GM12878 (cell line): Measurements from ENCODE around the gene RBPJL. TPM values are rescaled to one million over a fixed set of nuclear protein-coding genes. Genes with fewer than 3 reads are reported as not detected.
A peak's percentile ranks its signal among the peaks of the same experiment; 100 is the strongest.

ENCODE experiments used
- ATAC-seq: fragments of 200-7000 bp; cut with Tn5 transposase; 3 replicates; pipeline ENCODE4 v1.9.1; 2020; ENCODE audit warnings: mild to moderate bottlenecking, moderate library complexity
- BruUV-seq: library from RNA; stranded (reverse); fragments of 400-500 nt; replicated peaks from 2 replicates; lab custom pipeline; 2021; lab: Mats Ljungman, UMichigan
- CTCF ChIA-PET: fragments of 300-600 bp; sonication (Branson Sonifier 250); formaldehyde crosslinking; extraction: SDS; loops from one replicate; lab custom pipeline; 2021; ENCODE audit warnings: inconsistent platforms; lab: Yijun Ruan, JAX
- POLR2A ChIA-PET: fragments of 350-600 bp; formaldehyde crosslinking; extraction: SDS; loops from one replicate; lab custom pipeline; 2021; ENCODE audit warnings: inconsistent platforms; lab: Charles Lee
- RAD21 ChIA-PET: fragments of 300-600 bp; sonication (Branson Sonifier 250); formaldehyde crosslinking; loops from one replicate; lab custom pipeline; 2023; ENCODE audit warnings: antibody characterized with exemption; ENCODE audit not compliant: unreplicated experiment; lab: Charles Lee
- SMC1A ChIA-PET: fragments of 300-600 bp; sonication (Branson Sonifier 250); formaldehyde crosslinking; loops from one replicate; lab custom pipeline; 2023; ENCODE audit not compliant: unreplicated experiment, uncharacterized antibody; lab: Charles Lee
- DNase-seq: peaks from one replicate; pipeline ENCODE4 v3.0.0-alpha.2; 2011; ENCODE audit warnings: low read depth, low spot score
- FAIRE-seq: peaks from 3 replicates; lab custom pipeline; 2011; peaks lifted over from hg19 to GRCh38; lab: Jason Lieb, UNC
- H2AFZ ChIP-seq: 2 replicates; pipeline ENCODE4 v1.6.0; 2011; ENCODE audit warnings: low read depth, low read length, control low read depth; ENCODE audit not compliant: control insufficient read depth
- H3K27ac ChIP-seq: 2 replicates; pipeline ENCODE4 v1.5.1; 2011; ENCODE audit warnings: control low read depth; ENCODE audit not compliant: control insufficient read depth, insufficient read depth
- H3K27me3 ChIP-seq, 2 experiments: replicated peaks in 1 of 2; 2 replicates each; pipeline versions ENCODE4 v1.6.0 to v1.6.1; 2011; ENCODE audit warnings: low read length in 1 of 2; ENCODE audit not compliant: control insufficient read depth in 2 of 2, insufficient read depth in 2 of 2
- H3K36me3 ChIP-seq, 2 experiments: 2 replicates each; pipeline ENCODE4 v1.5.1; 2011; ENCODE audit warnings: low read length in 1 of 2; ENCODE audit not compliant: control insufficient read depth in 2 of 2, insufficient read depth in 2 of 2
- H3K4me1 ChIP-seq: 2 replicates; pipeline ENCODE4 v1.6.1; 2011; ENCODE audit warnings: mild to moderate bottlenecking, low read length, moderate library complexity, mixed read lengths; ENCODE audit not compliant: control insufficient read depth, insufficient read depth
- H3K4me2 ChIP-seq: 2 replicates; pipeline ENCODE4 v1.6.0; 2011; ENCODE audit warnings: control low read depth; ENCODE audit not compliant: control insufficient read depth, insufficient read depth
- H3K4me3 ChIP-seq: fragments of 200-600 bp; sonication (generic); 2 replicates; pipeline ENCODE4 v1.5.1; 2016
- H3K79me2 ChIP-seq: 2 replicates; pipeline ENCODE4 v1.6.0; 2011; ENCODE audit warnings: low read length; ENCODE audit not compliant: control insufficient read depth, insufficient read depth
- H3K9ac ChIP-seq: 2 replicates; pipeline ENCODE4 v1.8.0; 2011; ENCODE audit warnings: low read length, control low read depth, mixed read lengths; ENCODE audit not compliant: control insufficient read depth, insufficient read depth
- H3K9me3 ChIP-seq: replicated peaks from 3 replicates; pipeline ENCODE4 v1.5.1; 2011; ENCODE audit warnings: mild to moderate bottlenecking, low read length; ENCODE audit not compliant: control insufficient read depth, insufficient read depth
- H4K20me1 ChIP-seq: 2 replicates; pipeline ENCODE4 v1.6.0; 2011; ENCODE audit not compliant: control insufficient read depth, insufficient read depth
- ATF7 ChIP-seq: fragments of 450-650 bp; IDR thresholded peaks from 2 replicates; pipeline ENCODE4 v1.6.1; 2016; ENCODE audit warnings: low read depth, mild to moderate bottlenecking
- BACH1 ChIP-seq: fragments of 450-650 bp; IDR thresholded peaks from 2 replicates; pipeline ENCODE4 v1.6.1; 2017; ENCODE audit warnings: mild to moderate bottlenecking, borderline replicate concordance
- CHD4 ChIP-seq: fragments of 200-600 bp; sonication (generic); IDR thresholded peaks from 2 replicates; pipeline ENCODE4 v1.6.1; 2016; ENCODE audit warnings: mild to moderate bottlenecking
- ETV6 ChIP-seq, 2 experiments: fragments of 450-650 bp in 1 of 2; IDR thresholded peaks in 1 of 2; conservative IDR thresholded peaks in 1 of 2; 2 replicates each; pipeline ENCODE4 v1.6.1; 2014; ENCODE audit warnings: antibody characterized with exemption in 1 of 2, borderline replicate concordance in 1 of 2, low read depth in 1 of 2, mild to moderate bottlenecking in 1 of 2, moderate library complexity in 1 of 2
- FOXM1 ChIP-seq: IDR thresholded peaks from 2 replicates; pipeline ENCODE4 v1.6.1; 2012; ENCODE audit warnings: low read depth, mild to moderate bottlenecking, inconsistent platforms, low read length, moderate library complexity
- HCFC1 ChIP-seq: fragments of 150-350 bp; IDR thresholded peaks from 2 replicates; pipeline ENCODE4 v1.6.1; 2014; ENCODE audit warnings: low read length
- KLF5 ChIP-seq: fragments of 450-650 bp; IDR thresholded peaks from 2 replicates; pipeline ENCODE4 v1.6.1; 2014; ENCODE audit warnings: mild to moderate bottlenecking; ENCODE audit not compliant: partially characterized antibody
- LARP7 ChIP-seq: fragments of 450-650 bp; IDR thresholded peaks from 2 replicates; pipeline ENCODE4 v1.6.1; 2017; ENCODE audit warnings: mild to moderate bottlenecking
- MTA2 ChIP-seq: fragments of 450-650 bp; IDR thresholded peaks from 2 replicates; pipeline ENCODE4 v1.6.1; 2016; ENCODE audit warnings: low read depth, mild to moderate bottlenecking, moderate library complexity
- MYB ChIP-seq: fragments of 150-350 bp; IDR thresholded peaks from 2 replicates; pipeline ENCODE4 v1.6.1; 2014; ENCODE audit warnings: mild to moderate bottlenecking, low read depth, low read length, borderline replicate concordance
- MYC ChIP-seq: IDR thresholded peaks from 2 replicates; pipeline ENCODE4 v1.6.1; 2011; ENCODE audit warnings: mild to moderate bottlenecking, low read length, moderate library complexity, inconsistent platforms; ENCODE audit not compliant: insufficient read depth, insufficient replicate concordance, insufficient read length, severe bottlenecking
- NRF1 ChIP-seq: conservative IDR thresholded peaks from 2 replicates; pipeline ENCODE4 v1.6.1; 2011; ENCODE audit warnings: mild to moderate bottlenecking, low read depth, low read length, improper control_type of control experiment
- PAX5 ChIP-seq: IDR thresholded peaks from 2 replicates; pipeline ENCODE4 v1.6.1; 2011; ENCODE audit warnings: low read depth, low read length, borderline replicate concordance
- STAT1 ChIP-seq: fragments of 450-650 bp; conservative IDR thresholded peaks from 2 replicates; pipeline ENCODE4 v1.6.1; 2014; ENCODE audit warnings: antibody characterized with exemption, mild to moderate bottlenecking
- ZNF384 ChIP-seq: IDR thresholded peaks from 2 replicates; pipeline ENCODE4 v1.6.1; 2012; ENCODE audit warnings: low read depth, mild to moderate bottlenecking, low read length, improper control_type of control experiment, borderline replicate concordance
- WGBS: methylation state at CpG from one replicate; pipeline ENCODE4 v1.1.6; 2016; ENCODE audit warnings: low lambda C conversion rate; ENCODE audit not compliant: insufficient replicate concordance, insufficient coverage; ENCODE audit errors: missing lambda C conversion rate; 5-methylcytosine and 5-hydroxymethylcytosine counted together
- in situ Hi-C: fragments of 300-500 bp; cut with MboI; formaldehyde crosslinking; loops from 9 replicates; pipeline ENCODE4 v1.14.3; 2018; ENCODE audit warnings: mixed read lengths
- intact Hi-C: fragments of 100-400 bp; cut with micrococcal nuclease; formaldehyde crosslinking; loops from one replicate; pipeline ENCODE4 v1.14.2; 2022; ENCODE audit not compliant: unreplicated experiment
- polyA plus RNA-seq, 11 experiments: library from polyadenylated mRNA; depleted of rRNA in 4 of 11; unstranded in 6 of 11; stranded (reverse) in 5 of 11; fragments of >200 nt; fragmentation: Nextera tagmentation in 4 of 11; fragmentation: Illumina TruSeq in 1 of 11; extraction: Ambion mirVana in 4 of 11; extraction: Trizol in 1 of 11; gene quantifications; 1 replicate in 1 of 11; 2 replicates in 10 of 11; pipeline versions ENCODE4 v1.2.1 to v1.2.3, GENCODE V29; 2011 to 2016; ENCODE audit warnings: inconsistent platforms in 2 of 11, missing spikeins in 2 of 11, low read depth in 1 of 11
- total RNA-seq, 4 experiments: library from RNA; depleted of rRNA in 3 of 4; stranded (reverse); fragments of >200 nt in 3 of 4; fragmentation: Illumina TruSeq in 1 of 4; extraction: Trizol in 1 of 4; gene quantifications; 2 replicates each; pipeline versions ENCODE4 v1.2.1 to v1.2.3, GENCODE V29; 2013 to 2021
- TF ChIP-seq, protein P1 (sequence below): fragments of 450-650 bp; IDR thresholded peaks from 2 replicates; pipeline ENCODE4 v1.6.1; 2016; ENCODE audit warnings: mild to moderate bottlenecking
- TF ChIP-seq, protein P2 (sequence below): fragments of 450-650 bp; IDR thresholded peaks from 2 replicates; pipeline ENCODE4 v1.6.1; 2016; ENCODE audit warnings: mild to moderate bottlenecking
- TF ChIP-seq, protein P3 (sequence below): IDR thresholded peaks from 2 replicates; pipeline ENCODE4 v1.6.1; 2012; ENCODE audit warnings: low read depth, low read length, improper control_type of control experiment

RBPJL gene
- total and polyA plus RNA-seq, 10 of the 15 experiments (the other 5 are each of a cell fraction or from before 2014, with no cell fraction given): 0.18 TPM; not detected in 9

DNA sequence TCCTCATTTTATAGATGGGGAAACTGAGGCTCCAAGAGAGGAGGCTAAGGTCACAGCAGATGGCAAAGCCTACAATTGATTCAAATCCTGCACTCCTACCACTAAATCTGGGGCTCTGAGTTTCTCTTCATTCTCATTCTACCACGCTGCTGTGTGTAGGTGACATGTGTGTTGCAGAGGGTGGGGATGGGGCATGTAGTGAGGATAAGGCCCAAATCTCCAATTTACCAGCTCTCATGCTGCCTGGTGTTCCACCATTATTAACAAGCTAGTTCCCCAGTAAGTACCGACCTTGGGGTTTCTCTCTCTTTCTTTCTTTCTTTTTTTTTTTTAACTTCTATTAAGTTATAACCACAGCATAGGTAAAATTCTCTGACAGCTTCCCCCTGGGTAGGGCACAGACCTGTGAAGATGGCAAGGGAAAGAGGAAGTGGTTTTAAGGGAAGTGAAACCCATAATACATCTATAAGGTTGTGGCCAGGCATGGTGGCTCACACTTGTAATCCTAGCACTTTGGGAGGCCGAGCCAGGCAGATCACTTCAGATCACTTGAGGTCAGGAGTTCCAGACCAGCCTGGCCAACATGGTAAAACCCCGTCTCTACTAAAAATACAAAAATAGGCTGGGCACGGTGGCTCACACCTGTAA lies 14.4 kb downstream of the RBPJL start:
- ChIA-PET POLR2A (no interaction called here), RAD21 (interaction anchor here (0.6 to 4.9 kb wide), 8 partner anchors 40 to 451 kb away, joined by 3 to 36 read pairs (median 7); partner anchors contain the start of gene SYS1), CTCF (interaction anchor here (0.6 to 11.2 kb wide), 21 partner anchors 9 to 450 kb away, joined by 3 to 121 read pairs (median 5); partner anchors contain the start of genes SDC4 and SYS1), SMC1A (interaction anchor here (0.5 to 7.2 kb wide), 14 partner anchors 9 to 917 kb away, joined by 3 to 82 read pairs (median 4); partner anchors contain the start of gene SYS1)
- peak; percentile 89 for ATAC-seq
- no peak overlapping the region for H3K4me3 ChIP-seq
- in situ Hi-C loops: loop anchor here (5.0 kb wide), 1 partner anchor 451 kb away; no protein-coding TSS in a partner anchor
- no peak overlapping the region for H3K4me2 ChIP-seq
- intact Hi-C loops: loop anchor here (5.0 kb wide), 1 partner anchor 131 kb away; no protein-coding TSS in a partner anchor
- H3K27ac ChIP-seq: no peak overlapping the region
- no peaks in the 10 kb centered on the region for H3K79me2 ChIP-seq
- no peaks in the 10 kb centered on the region; the same call in 2 of the 3 replicates for H3K9me3 ChIP-seq
- H3K9ac ChIP-seq: no peak overlapping the region
- H2AFZ ChIP-seq: no peak overlapping the region
- 14% methylated on average over 5 of the region's 5 CpGs for WGBS
- H3K4me1 ChIP-seq: peaks cover 19% of the 10 kb centered on the region
- H3K27me3 ChIP-seq: peaks cover 4% of the 10 kb centered on the region in 2 experiments; a peak in 3 of 4 replicates
- peak; percentile 18 for FAIRE-seq
- DNase-seq: peak; percentile 57
- H3K36me3 ChIP-seq: no peaks in the 10 kb centered on the region
- no peaks in the 10 kb centered on the region for H4K20me1 ChIP-seq
- no TSS peak for BruUV-seq
- TF ChIP-seq, protein P1, sequence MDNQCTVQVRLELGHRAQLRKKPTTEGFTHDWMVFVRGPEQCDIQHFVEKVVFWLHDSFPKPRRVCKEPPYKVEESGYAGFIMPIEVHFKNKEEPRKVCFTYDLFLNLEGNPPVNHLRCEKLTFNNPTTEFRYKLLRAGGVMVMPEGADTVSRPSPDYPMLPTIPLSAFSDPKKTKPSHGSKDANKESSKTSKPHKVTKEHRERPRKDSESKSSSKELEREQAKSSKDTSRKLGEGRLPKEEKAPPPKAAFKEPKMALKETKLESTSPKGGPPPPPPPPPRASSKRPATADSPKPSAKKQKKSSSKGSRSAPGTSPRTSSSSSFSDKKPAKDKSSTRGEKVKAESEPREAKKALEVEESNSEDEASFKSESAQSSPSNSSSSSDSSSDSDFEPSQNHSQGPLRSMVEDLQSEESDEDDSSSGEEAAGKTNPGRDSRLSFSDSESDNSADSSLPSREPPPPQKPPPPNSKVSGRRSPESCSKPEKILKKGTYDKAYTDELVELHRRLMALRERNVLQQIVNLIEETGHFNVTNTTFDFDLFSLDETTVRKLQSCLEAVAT: peak; percentile 68; the same call in 1 of the 2 replicates
- peak; percentile 62; the same call in 1 of the 2 replicates for TF ChIP-seq ZNF384
- TF ChIP-seq KLF5: no peak
- no peak for TF ChIP-seq MTA2
- no peak for TF ChIP-seq PAX5
- TF ChIP-seq BACH1: no peak
- TF ChIP-seq, protein P2, sequence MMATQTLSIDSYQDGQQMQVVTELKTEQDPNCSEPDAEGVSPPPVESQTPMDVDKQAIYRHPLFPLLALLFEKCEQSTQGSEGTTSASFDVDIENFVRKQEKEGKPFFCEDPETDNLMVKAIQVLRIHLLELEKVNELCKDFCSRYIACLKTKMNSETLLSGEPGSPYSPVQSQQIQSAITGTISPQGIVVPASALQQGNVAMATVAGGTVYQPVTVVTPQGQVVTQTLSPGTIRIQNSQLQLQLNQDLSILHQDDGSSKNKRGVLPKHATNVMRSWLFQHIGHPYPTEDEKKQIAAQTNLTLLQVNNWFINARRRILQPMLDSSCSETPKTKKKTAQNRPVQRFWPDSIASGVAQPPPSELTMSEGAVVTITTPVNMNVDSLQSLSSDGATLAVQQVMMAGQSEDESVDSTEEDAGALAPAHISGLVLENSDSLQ: no peak
- no peak for TF ChIP-seq STAT1
- TF ChIP-seq, protein P3, sequence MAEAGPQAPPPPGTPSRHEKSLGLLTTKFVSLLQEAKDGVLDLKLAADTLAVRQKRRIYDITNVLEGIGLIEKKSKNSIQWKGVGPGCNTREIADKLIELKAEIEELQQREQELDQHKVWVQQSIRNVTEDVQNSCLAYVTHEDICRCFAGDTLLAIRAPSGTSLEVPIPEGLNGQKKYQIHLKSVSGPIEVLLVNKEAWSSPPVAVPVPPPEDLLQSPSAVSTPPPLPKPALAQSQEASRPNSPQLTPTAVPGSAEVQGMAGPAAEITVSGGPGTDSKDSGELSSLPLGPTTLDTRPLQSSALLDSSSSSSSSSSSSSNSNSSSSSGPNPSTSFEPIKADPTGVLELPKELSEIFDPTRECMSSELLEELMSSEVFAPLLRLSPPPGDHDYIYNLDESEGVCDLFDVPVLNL: no peak
- no peak for TF ChIP-seq FOXM1
- no peak for TF ChIP-seq CHD4
- no peak for TF ChIP-seq MYB
- TF ChIP-seq MYC: no peak
- peak in 1 of 2 experiments; percentile 58; a peak in 1 of 4 replicates for TF ChIP-seq ETV6 (conservative IDR thresholded peaks at IDR 0.05 in 1 of 2, IDR thresholded peaks at IDR 0.05 in 1 of 2; ENCODE audit: borderline replicate concordance in 1 of 2, low read depth in 1 of 2)
- no peak for TF ChIP-seq ATF7
- TF ChIP-seq NRF1: no peak
- no peak for TF ChIP-seq LARP7
- TF ChIP-seq HCFC1: no peak
